SIG-M5 treated with dmso at 0.1 percent for 504 hours (cell line): ENCODE results near the gene IL19.
A peak's percentile ranks its signal among the peaks of the same experiment; 100 is the strongest.

Experiments used
- DNase-seq: peaks from one replicate; lab custom pipeline; 2025; ENCODE audit not compliant: unreplicated experiment; lab: John Stamatoyannopoulos, UW

The IL19 gene

GRCh38 chr1:206797534-206798383 lies 27.2 kb downstream of the IL19 start:
- peak; percentile 48 for DNase-seq

DNA sequence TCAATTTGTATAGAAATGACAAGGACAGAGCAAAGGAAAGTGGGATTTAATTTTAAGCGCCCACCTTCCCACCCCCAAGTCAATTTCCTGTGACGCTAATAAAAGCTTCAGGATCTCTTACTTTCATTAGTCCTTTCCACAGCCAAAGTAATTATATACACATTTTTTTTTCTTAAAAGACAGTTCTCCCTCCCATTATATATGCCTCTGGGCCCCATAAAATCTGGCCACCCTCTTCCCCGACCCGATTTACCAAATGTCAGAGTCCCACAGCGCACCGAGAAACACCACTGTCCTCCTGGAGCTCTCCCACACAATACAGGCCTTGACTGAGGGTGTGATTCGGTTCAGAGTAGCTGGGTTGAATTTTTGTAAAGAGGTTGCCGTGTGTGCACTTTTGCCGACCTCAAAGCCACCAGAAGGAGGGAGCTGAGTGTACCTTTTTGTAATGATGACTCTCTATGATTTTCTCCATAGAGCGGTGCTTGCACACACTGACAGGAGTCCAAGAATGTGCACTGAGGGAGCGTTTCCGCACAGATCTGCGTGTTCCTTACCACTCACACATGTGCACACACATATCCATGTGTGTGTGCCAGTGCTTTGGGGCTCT lies 27.9 kb downstream of the IL19 start:
- no peak for DNase-seq

DNA sequence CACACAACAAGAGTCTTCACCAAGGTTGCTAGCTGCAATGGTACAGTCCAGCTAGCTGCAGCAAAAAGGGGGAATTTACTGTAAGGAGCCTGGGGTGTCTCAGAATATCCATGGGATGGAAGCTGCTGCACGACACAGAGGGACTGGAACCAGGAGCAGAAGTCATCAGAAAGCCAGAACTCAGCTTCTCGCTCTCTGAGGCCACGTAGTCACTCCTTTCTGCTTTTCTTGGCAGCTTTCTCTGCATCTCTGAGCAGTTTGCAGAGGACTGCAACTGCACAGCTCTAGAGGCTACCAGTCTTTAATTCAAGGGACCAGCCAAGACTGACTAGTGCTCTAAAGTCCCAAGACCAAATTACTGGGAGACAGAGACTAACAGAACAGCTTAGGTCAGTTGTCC lies 28.7 kb downstream of the IL19 start:
- DNase-seq: no peak

- DNase-seq: no peak
Observed at GRCh38 chr1:206800411-206800810, 29.8 kb downstream of the IL19 start.

DNA sequence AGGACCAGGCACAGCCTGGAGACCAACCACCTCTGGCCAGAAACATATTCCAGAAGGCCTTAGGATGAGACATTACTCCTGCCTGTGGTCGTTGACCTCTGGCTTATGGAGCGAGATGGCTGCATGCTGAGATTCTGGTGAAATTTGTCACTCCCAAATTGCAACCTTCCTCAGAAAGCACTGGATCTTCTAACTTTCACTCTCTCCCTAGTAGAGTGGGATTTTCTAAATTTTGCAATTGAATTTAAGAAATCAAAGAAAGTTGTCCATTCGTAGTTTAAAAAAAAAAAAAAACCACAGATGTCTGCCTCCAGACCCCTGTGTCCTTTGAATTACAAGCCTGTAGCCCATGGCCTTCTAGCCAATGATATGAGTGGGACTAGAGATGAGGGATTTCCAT lies 30.3 kb downstream of the IL19 start:
- DNase-seq: no peak

DNA sequence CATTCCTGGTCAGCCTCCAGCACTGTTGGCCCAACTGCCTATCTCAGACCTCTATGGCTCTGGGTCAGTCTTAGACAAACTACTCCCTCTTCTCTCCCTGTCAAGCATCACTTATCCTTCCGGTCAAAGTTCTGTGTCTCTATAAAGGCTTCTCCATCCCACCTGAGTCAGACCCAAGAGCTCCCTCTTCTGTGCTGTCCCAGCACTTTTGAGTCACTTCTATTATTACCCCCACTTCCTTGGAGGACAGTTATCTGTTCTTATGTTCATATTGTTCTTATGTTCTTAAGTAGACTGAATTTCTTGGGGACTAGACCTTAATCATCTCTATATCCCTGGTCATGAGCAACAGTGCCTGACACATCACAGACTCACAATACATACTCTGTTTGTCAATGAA lies 30.9 kb downstream of the IL19 start:
- no peak for DNase-seq

DNA sequence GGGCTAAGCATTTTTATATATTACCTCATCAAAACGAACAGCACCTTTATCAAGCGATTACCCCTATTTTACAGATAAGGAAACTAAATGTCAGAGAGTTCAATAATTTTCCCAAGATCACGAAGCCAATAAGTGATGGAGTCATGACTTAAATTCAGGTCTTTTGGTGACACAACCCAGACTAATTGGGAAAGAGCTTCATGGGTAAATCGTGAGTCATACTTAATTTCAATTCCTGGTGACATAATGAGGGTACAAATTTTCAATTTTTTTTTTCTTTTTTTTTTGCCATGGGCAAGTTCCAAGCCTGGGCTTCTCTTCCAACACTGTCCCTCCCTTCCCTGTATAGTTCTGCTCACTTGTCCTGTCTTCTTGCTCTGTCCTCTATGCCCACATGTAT lies 31.8 kb downstream of the IL19 start:
- DNase-seq: peak; percentile 58

DNA sequence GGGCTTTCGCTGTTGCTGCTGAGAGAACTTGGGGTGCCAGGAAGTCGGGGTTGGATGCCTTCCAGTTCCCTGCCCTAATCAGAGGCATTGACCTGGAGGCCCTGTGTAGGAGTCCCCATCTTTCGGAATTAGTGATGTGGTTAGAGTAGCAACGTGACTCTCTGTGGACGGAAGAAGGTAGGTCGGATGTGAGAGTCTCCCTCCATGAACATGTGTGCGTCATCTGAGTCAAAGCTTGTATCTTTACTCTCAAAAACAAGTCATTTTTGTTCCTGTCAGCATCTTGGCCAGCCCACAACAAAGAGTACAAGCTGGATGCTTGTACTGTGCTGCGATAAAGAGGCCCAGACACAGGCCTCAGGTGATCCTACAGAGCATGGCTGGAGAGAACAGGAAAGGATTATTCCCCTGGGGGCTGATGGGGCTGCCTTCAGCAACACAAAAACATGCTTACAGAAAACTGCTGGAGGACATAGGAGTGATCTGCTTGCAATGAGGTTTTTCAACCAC lies 32.7 kb downstream of the IL19 start:
- DNase-seq: no peak

DNA sequence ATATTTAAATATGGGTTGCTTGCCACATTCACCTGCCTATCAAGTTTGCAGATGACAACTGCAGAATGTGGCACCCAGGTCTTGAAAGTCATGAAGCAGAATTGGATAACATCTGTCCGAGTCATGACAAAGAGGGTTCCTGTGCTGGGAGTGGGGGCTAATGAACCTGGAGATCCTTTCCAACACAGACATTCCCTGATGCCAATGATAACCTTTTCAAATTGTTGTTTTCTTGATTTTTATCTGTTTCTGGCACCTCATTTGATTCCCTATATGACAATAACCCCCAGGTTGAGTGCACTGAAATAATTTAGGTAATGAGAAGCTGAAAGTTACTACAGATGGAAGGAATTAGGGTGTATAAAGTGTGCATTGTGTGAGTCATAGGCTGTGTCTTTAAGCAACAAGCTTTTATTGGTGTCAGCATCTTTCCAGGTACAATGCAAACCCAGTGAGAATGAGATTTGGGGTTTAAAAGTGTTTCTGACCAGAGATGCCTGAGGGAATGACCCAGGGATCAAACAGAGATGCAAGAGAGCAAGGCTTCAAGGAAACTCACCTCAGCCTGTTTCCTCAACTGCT lies 33.7 kb downstream of the IL19 start:
- no peak for DNase-seq

DNA sequence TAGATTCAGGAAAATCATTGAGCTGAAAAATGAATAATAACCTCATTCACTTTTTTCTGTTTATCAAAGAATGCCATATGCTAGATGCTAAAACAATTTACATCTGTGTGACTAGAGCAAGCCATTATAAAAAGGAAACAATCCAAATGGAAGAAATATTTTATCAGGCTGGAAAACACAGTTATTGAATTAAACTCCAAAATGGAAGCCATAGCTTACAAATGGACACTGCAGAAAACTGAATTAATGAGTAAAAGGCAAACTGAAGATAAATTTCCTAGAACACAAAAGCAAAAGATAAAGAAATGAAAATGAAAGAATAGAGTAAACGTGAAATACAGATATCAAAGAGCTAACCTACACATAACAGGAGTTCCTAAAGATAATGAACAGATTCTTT lies 34.8 kb downstream of the IL19 start:
- no peak for DNase-seq

DNA sequence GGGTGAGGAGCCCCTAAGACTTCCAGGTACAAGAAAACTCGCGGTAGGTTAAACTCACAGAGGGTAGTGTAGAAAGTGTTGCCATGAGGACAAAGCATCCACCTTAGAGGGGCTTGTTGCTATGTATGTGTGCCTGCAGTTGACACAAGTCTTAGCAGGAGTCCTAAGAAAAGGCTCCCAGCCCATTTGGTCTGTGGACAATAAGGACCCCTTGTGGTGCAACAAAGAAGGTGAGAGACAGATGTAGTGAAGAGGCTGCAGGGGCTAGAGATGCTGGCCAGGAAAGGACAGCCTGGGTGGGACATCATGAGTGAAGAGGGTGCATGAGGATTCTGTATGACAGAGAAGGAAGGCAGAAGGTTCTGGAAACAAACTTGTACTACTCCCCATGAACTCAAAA lies 38.0 kb downstream of the IL19 start:
- peak; percentile 53 for DNase-seq

DNA sequence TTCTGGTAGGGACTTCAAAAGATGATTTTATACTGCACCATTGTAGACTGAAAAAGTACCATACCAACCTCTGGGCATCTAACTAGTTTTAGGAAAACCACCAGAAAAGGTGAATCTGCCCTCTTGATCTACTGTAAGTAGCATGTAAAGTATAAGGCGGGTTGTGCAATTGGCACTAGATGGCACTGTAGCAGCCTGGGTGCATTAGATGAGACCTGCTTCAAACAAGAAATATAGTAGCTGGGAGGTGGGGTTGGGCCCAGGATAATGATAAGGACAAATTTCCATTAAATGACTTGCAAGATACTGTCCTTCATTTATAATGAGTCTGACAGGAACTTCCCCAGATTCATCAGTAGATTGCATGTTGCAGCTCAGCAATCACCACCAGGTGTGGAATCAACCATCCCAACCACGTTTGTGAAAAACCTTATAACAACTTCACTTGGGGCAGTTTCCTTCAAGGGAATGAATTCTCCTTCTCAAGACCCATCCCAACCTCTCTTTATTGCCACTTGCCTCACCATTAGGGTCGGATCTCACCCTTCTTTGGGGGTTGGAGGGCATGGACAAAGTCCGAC lies 39.0 kb downstream of the IL19 start:
- peak; percentile 75 for DNase-seq

DNA sequence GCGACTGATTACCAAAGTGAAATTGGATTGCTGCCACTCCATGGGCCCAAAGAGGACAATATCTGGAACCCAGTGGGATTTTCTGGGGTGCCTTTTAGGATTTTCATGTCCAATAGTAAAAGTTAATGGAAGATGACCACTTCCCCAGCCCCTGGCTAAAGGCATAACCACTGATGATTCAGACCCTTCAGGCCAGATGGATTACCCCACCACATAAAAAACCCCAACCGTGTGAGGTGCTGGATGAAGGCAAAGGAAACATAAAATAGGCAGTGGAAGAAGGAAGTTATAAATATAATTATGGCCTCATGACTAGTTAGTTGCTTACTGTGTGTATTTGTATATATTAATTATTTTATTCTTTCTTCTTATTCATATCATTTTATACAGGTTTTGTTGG lies 41.9 kb downstream of the IL19 start:
- DNase-seq: no peak

- DNase-seq: no peak
Observed at GRCh38 chr1:206814716-206815341, 44.3 kb downstream of the IL19 start.

- peak; percentile 19 for DNase-seq
Observed at GRCh38 chr1:206816390-206817287, 46.1 kb downstream of the IL19 start.

DNA sequence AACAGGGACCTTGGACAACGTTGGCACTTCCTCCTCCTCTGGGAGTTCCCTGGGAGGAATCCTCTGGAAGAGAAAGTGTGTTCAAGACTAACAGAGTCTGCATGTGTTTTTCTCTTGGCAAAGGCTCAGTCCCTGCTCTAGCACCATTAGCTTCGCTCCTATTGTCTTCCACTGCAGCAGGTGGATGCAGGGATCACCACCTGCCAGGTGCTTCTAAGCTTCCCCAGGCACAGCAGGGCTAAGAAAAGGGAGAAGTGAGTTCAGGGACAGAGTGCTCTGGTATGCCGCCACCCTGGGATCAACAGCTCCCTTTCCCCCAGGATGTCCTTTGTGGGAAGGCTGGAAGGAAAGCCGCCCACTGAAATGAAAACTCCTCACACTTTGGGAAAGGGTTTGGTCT lies 50.9 kb downstream of the IL19 start:
- DNase-seq: no peak

DNA sequence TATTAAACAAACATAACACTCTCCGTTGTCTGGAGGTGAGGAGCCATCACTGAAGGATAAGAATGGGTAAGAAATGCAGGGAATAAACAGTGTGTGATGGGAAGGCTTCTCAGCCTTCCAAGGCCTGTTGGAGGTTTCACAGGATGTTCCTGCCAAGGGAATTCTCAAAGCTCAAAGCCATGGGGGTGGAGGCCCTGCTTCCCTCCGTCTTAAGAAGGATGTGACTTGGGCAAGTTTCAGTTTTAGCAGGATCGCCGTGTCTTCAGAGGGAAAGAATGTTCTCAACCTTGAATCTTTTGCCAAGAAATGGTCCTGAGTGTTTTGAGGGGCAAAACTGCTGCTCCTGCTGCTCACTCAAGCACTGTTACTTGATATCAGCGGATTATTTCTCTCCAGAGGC lies 53.2 kb downstream of the IL19 start:
- no peak for DNase-seq

GRCh38 chr1:206824331-206824730 lies 53.8 kb downstream of the IL19 start:
- peak; percentile 71 for DNase-seq

GRCh38 chr1:206826394-206826793 lies 55.8 kb downstream of the IL19 start:
- no peak for DNase-seq

DNA sequence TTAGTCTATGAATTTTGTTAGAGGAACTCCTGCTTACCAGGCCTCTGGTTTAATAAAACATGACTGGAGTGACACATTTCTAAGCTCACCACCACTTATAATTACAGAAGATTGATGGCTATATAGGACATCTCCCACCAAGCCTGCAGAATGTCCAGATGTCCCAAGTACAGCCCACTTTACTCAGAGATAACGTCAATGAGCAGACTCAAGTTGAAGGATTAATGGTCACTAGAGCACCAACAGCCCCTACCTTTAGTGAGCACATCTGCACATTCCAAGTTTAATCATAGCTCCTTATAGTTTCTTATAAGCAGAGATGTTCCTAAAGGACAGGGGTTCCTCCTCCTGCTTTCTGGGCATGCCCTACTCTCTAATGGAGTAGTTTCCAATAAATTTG lies 57.5 kb downstream of the IL19 start:
- DNase-seq: no peak
